A549 treated with dexamethasone at 1 μM for 4 hours (cell line): ENCODE results near the gene CYP2U1. TPM values are rescaled to one million over a fixed set of nuclear protein-coding genes. Genes with fewer than 3 reads are reported as not detected.

Experiments used
- total RNA-seq: library from RNA; stranded (reverse); fragments of 200-300 nt; extraction: Qiagen RNA extraction; gene quantifications from 5 replicates; pipeline ENCODE4 v1.2.3, GENCODE V29; 2022

The CYP2U1 gene
- 1.3 to 1.8 TPM (median 1.7 TPM) in 5 replicates for total RNA-seq

GRCh38 chr4:107930821-107931774, at the start of gene CYP2U1:
CYP2U1 (plus strand) TSS chr4:107931549; CDS start chr4:107931644, 95 bp downstream.

GRCh38 chr4:107989537-107990386, 58.4 kb downstream of the CYP2U1 start, which contains the start of gene HADH:
HADH (plus strand) TSS chr4:107989889; CDS start chr4:107989933, 44 bp downstream.

Other genes with a start within 250 kb of the CYP2U1 start
- 29.8 to 35.5 TPM (median 34.6 TPM) in 5 replicates for gene PAPSS1, start 211.3 kb upstream of the CYP2U1 start, total RNA-seq
- 19.9 to 41.3 TPM (median 37.4 TPM) in 5 replicates for gene SGMS2, start 106.6 kb upstream of the CYP2U1 start, total RNA-seq
- gene HADH, start 58.3 kb downstream of the CYP2U1 start, total RNA-seq, result 19.2 to 23.6 TPM (median 22.4 TPM) in 5 replicates
- 0.07 to 0.18 TPM (median 0.07 TPM) in 3 of 5 replicates, not detected in the others for gene LEF1, start 237.4 kb downstream of the CYP2U1 start, total RNA-seq